Measurements from ENCODE around the gene IL1RL2. TPM values are rescaled to one million over a fixed set of nuclear protein-coding genes. Genes with fewer than 3 reads are reported as not detected.

Gene IL1RL2
- total and polyA plus RNA-seq, 9 donors, result 0.24 to 2.0 (median 1.2) TPM; not detected in 3

- TF ChIP-seq CTCF (IDR thresholded peaks at IDR 0.05), result no peak
- no peak for TF ChIP-seq POLR2A (IDR thresholded peaks at IDR 0.05)
- no peak for TF ChIP-seq EP300 (IDR thresholded peaks at IDR 0.05)
- Histone ChIP-seq H3K9me3 (no peaks in the 10 kb centered on the region), H3K27me3 (no peaks in the 10 kb centered on the region), H3K4me3 (no peak overlapping the region), H3K36me3 (no peaks in the 10 kb centered on the region), H3K4me1 (ENCODE audit: insufficient read depth) (no peaks in the 10 kb centered on the region), H3K27ac (no peak overlapping the region)
- intact Hi-C loops (cut with DNase I), result no loop called here
- no peak for DNase-seq
- 71 to 84% (median 74%) methylated on average over 3 of the region's 3 CpGs for WGBS, 3 donors
These were observed 92.0 kb downstream of the IL1RL2 start for GRCh38 chr2:102278720-102279390.

- no peak for TF ChIP-seq CTCF (IDR thresholded peaks at IDR 0.05)
- TF ChIP-seq POLR2A (IDR thresholded peaks at IDR 0.05), result no peak
- no peak for TF ChIP-seq EP300 (IDR thresholded peaks at IDR 0.05)
- H3K4me1 ChIP-seq (ENCODE audit: insufficient read depth), result no peaks in the 10 kb centered on the region
- H3K4me3 ChIP-seq, result no peak overlapping the region
- no peaks in the 10 kb centered on the region for H3K9me3 ChIP-seq
- no peak for DNase-seq
- H3K27me3 ChIP-seq, result no peaks in the 10 kb centered on the region
- 77 to 84% (median 78%) methylated on average over 1 of the region's 1 CpG for whole genome bisulfite sequencing, 3 donors
- no peak overlapping the region for H3K27ac ChIP-seq
- intact Hi-C loops (cut with DNase I), result no loop called here
- H3K36me3 ChIP-seq, result no peaks in the 10 kb centered on the region
These were observed 92.5 kb downstream of the IL1RL2 start for GRCh38 chr2:102279391-102279735.

- intact Hi-C loops (cut with DNase I), result loop anchor here in 1 of 4 donors (10.0 kb wide), 1 partner anchor 72 kb away; the partner anchor contains the start of gene IL18R1
- H3K9me3 ChIP-seq, result no peaks in the 10 kb centered on the region
- H3K27me3 ChIP-seq, result no peaks in the 10 kb centered on the region
- no peak overlapping the region for H3K4me3 ChIP-seq
- H3K4me1 ChIP-seq (ENCODE audit: insufficient read depth), result no peaks in the 10 kb centered on the region
- H3K27ac ChIP-seq, result no peak overlapping the region
- no peak for DNase-seq
- no peaks in the 10 kb centered on the region for H3K36me3 ChIP-seq
- no peak for TF ChIP-seq POLR2A (IDR thresholded peaks at IDR 0.05)
- TF ChIP-seq EP300 (IDR thresholded peaks at IDR 0.05), result no peak
- TF ChIP-seq CTCF (IDR thresholded peaks at IDR 0.05), result no peak
- 45 to 60% (median 55%) methylated on average over 2 of the region's 2 CpGs for WGBS, 3 donors
These were observed 95.9 kb downstream of the IL1RL2 start for GRCh38 chr2:102282678-102283091.

- H3K36me3 ChIP-seq, result no peaks in the 10 kb centered on the region
- no peak overlapping the region for H3K27ac ChIP-seq
- H3K4me3 ChIP-seq, result no peak overlapping the region
- H3K9me3 ChIP-seq, result no peaks in the 10 kb centered on the region
- H3K4me1 ChIP-seq (ENCODE audit: insufficient read depth), result no peaks in the 10 kb centered on the region
- intact Hi-C loops (cut with DNase I), result loop anchor here in 1 of 4 donors (10.0 kb wide), 1 partner anchor 71 kb away; the partner anchor contains the start of gene IL18R1
- WGBS, 3 donors, result 93 to 98% (median 94%) methylated on average over 1 of the region's 1 CpG
- H3K27me3 ChIP-seq, result no peaks in the 10 kb centered on the region
- TF ChIP-seq CTCF (IDR thresholded peaks at IDR 0.05), result no peak
- no peak for TF ChIP-seq POLR2A (IDR thresholded peaks at IDR 0.05)
- TF ChIP-seq EP300 (IDR thresholded peaks at IDR 0.05), result no peak
- no peak for DNase-seq
These were observed 97.2 kb downstream of the IL1RL2 start for GRCh38 chr2:102283996-102284395.

Data from ovary (tissue), 9 donors.